Activated T-cell treated with anti-CD3 and anti-CD28 coated beads for 4 hours (primary cell): Measurements from ENCODE around the gene SH2D4B.

Experiments
- DNase-seq: peaks from one replicate; pipeline ENCODE4 v3.0.0-alpha.2; 2020

Gene SH2D4B

GRCh38 chr10:80598084-80598798 lies 60.5 kb downstream of the SH2D4B start:
- no peak for DNase-seq

- DNase-seq = no peak
These were observed 61.2 kb downstream of the SH2D4B start for GRCh38 chr10:80598951-80599350.

- DNase-seq = no peak
These were observed 61.7 kb downstream of the SH2D4B start for GRCh38 chr10:80599424-80599847.

- DNase-seq = no peak
These were observed 62.6 kb downstream of the SH2D4B start for GRCh38 chr10:80600256-80600655.

- no peak for DNase-seq
These were observed 65.2 kb downstream of the SH2D4B start for GRCh38 chr10:80602881-80603280.

GRCh38 chr10:80603516-80603915 lies 65.8 kb downstream of the SH2D4B start:
- no peak for DNase-seq

GRCh38 chr10:80608706-80609105 lies 71.0 kb downstream of the SH2D4B start:
- no peak for DNase-seq

- DNase-seq = no peak
These were observed 71.6 kb downstream of the SH2D4B start for GRCh38 chr10:80609331-80609730.

- no peak for DNase-seq
These were observed 73.9 kb downstream of the SH2D4B start for GRCh38 chr10:80611481-80612185.

- no peak for DNase-seq
These were observed 74.6 kb downstream of the SH2D4B start for GRCh38 chr10:80612261-80612660.

GRCh38 chr10:80613466-80614170 lies 75.9 kb downstream of the SH2D4B start:
- DNase-seq = no peak

- no peak for DNase-seq
These were observed 77.1 kb downstream of the SH2D4B start for GRCh38 chr10:80614576-80615416.

- DNase-seq = no peak
These were observed 80.1 kb downstream of the SH2D4B start for GRCh38 chr10:80617807-80618206.

- no peak for DNase-seq
These were observed 81.3 kb downstream of the SH2D4B start for GRCh38 chr10:80619036-80619435.

GRCh38 chr10:80622153-80622552 lies 84.5 kb downstream of the SH2D4B start:
- DNase-seq = no peak

- DNase-seq = no peak
These were observed 92.6 kb downstream of the SH2D4B start for GRCh38 chr10:80630324-80630723.

GRCh38 chr10:80632742-80633141 lies 95.0 kb downstream of the SH2D4B start:
- no peak for DNase-seq

GRCh38 chr10:80633383-80633860 lies 95.7 kb downstream of the SH2D4B start:
- no peak for DNase-seq

GRCh38 chr10:80633910-80634309 lies 96.2 kb downstream of the SH2D4B start:
- no peak for DNase-seq

- no peak for DNase-seq
These were observed 105.0 kb downstream of the SH2D4B start for GRCh38 chr10:80642661-80643060.

- no peak for DNase-seq
These were observed 108.7 kb downstream of the SH2D4B start for GRCh38 chr10:80646366-80646765.

GRCh38 chr10:80647173-80647833 lies 109.6 kb downstream of the SH2D4B start:
- DNase-seq = no peak
